Iris pigment epithelial cell (primary cell): ENCODE data around the gene BCDIN3D.
"Not testable (repeated sequence)": the region's sequence is repeated elsewhere in the genome, so short reads cannot be mapped to it uniquely, and the experiment has no call there.

Experiments used
- DNase-seq: peaks from one replicate; pipeline ENCODE4 v3.0.0-alpha.2; 2011; ENCODE audit warnings: low read depth

BCDIN3D gene

GRCh38 chr12:49855890-49856289 lies 13.0 kb upstream of the BCDIN3D start:
- not testable (repeated sequence) for DNase-seq

DNA sequence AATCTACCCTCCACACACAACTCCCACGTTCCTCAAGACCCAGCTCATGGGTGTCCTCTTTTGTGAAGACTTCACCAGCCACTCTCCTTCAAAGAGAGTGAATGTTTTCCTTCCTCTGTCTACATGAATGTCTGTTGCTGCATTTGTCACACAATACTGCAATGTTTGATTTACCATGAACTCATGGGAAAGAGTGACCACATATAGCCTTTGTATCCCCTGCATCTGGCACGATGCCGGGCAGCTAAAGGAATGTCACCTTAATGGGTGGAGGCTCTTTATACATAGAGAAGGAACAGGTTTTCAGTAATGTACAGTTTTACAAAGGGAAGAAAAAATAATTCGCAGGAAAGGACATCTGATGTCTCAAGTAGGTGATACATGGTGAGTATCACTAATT lies 12.1 kb upstream of the BCDIN3D start:
- no peak for DNase-seq

GRCh38 chr12:49853671-49854070 lies 10.8 kb upstream of the BCDIN3D start:
- DNase-seq: no peak

DNA sequence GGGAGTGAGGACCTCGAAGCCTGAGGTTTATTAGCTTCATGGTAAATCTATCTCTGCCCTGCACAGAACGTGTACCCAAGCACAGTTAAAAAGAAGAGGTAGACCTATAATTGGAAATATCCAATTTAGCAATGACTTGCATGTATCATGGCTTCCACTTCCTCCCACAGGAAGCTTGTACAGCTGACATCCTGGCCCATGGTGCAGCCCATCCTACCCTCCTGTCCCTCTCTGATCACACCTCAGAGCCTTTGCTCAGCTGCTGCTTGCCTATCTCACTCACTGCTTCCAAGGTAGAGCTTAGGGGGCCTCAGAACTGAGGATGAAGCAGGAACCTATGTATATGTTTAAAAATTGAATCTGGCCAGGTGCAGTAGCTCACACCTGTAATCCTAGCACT lies 4.3 kb upstream of the BCDIN3D start:
- DNase-seq: no peak

- no peak for DNase-seq
These were observed 3.1 kb upstream of the BCDIN3D start for GRCh38 chr12:49846032-49846431.

- DNase-seq: no peak
These were observed 1.1 kb upstream of the BCDIN3D start for GRCh38 chr12:49843876-49844437.

DNA sequence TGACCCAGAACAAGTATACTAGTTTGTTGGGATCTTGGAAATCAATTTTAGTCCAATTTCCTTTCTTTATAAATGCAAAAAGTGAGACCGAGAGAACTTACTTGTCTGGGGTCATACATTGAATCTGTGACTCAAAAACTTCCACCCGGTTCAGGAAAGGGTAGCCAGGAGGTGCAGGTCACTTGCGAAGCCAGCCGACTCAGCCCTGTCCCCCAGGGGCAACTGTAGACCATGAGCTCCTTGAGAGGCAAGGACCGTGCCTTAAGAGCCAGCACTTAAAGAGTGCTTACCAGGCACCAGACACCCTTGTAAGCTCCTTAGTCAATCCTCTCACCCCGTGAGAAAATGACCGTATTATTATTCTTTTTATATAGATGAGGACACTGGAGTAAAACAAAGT lies 505 bp upstream of the BCDIN3D start:
- no peak for DNase-seq

DNA sequence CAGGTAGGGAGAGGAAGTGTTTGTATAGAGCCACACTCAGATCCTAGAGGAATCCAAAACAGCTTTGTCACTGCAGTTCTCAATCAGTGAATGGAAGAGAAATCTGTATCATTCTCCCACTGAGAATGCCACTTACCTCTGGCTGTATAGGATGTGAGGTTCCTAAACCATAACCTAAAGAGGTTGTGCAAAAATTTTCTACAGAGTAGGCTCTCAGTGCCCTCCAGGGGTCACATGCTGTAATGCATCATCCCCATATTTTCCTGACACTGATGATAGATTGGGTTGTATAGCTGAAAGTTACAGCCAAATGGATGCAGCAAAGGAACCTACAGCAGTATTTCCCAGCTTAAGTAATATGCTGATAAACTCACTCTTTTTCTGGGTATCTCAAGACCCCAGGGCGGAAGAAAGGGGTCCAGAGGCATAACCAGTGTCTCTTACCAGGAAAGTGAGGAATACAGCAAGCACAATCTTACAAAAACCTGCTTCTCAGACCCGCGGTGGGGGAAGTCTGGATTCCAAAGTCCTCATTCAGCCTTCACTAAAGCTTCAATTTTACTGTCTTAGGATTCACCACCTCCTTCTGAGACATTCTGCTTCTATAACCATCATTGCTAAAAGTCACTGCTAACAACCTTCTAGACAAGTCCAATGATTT lies 3.8 kb downstream of the BCDIN3D start:
- DNase-seq: peak; percentile 46

GRCh38 chr12:49832836-49833421 lies 10.0 kb downstream of the BCDIN3D start:
- peak; percentile 73 for DNase-seq

- DNase-seq: no peak
These were observed 11.2 kb downstream of the BCDIN3D start for GRCh38 chr12:49831717-49832116.

DNA sequence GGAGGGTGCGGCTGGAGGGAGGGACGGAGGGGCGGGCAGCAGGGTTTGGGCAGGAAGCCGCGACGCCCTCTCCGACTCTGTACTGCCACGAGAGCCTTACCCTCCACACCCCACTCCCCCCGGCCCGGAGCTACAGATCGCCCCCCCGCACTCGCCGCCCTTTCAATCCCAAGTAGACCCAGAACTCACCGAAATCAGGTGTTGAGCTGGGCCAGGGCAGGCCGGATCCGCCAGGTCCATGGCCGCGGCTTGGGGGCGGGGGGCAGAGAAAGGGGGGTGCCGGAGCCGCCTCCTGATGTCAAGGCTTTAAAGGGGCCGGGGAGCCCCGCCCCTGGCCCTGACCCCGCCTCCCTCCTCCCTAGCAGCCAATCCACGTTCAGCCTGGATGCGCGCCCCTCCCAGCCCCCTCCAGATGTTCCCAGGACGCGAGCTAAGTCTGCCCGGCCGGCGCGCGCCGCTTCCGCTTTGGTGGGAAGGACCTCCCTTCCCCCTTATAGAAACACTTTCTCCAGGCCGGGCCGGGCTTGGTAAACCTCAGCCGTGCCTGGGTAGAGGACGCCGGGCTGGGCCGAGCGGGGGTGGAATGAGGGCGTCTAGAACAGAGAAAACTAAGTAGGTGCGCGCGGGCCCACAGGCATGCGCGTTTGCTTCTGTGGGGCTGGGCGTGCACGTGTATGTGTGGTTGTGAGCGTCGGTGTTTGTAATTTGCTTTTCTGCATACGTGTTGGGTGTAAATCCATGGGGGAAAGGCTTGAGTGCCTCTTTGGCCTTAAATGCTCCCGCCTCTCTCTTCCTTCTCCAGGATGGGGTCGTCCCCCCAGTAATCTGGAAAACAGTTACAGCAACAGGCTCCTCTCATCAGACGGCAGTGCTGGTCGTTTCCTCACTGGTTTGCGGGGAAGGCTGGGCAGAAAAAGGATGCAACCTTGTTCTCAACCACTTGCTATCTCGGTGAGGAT lies 14.5 kb downstream of the BCDIN3D start, which contains the start of gene NCKAP5L:
Gene NCKAP5L (minus strand): TSS at position 281 of the 959 bp plus-strand sequence. CDS start 24,369 bp downstream, outside the sequence.
- peak; percentile 98 for DNase-seq

DNA sequence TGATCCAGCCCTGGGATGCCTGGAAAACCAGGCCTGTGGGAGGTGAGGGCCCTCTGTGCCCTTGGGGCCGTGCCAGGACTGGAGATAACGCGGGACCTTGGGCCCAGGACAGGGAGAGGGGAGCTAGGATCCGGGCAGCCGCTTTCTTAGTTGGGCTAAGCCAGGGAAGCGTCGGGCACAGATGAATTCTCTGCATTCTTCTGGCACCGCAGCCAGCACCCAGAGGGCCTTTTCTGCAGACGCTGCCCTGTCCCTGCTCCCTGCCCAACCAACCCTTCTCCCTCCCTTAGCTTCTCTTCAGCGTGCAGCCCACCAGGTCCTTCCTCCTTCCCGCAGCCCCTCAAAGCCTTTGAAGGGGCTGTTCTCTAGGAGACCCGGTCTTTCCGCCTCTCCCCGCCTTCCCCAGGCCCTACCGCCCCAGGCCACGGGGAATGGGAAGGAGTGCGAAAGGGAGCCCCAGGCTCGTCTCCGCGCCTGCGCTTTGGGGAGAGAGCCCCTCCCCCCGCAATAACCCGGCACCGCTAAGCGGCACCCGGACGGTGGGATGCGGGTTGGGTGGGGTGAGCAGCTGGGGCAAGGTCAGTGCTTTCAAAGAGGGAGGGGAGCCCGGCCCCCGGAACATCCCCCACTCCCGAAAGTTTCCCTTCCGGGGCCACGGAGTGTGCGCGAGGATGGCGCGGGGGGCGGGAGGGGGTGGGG lies 15.4 kb downstream of the BCDIN3D start:
- DNase-seq: peak; percentile 66

DNA sequence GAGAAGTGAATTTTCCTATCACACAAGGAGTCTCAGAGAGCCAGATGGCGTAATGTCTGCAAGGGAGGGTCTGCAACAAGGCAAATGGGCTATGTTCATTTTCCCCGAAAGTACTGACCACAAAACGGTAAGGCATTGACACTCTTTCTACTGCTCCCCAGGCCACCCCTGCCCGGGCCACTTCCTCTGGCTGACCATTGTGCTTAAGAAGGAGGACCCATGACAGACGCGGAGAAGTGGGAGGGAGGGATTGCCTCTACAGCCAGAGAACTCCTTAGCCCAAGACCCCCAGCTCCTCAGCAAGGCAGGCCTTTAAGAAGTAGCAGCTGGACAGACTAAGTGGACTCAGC lies 15.9 kb downstream of the BCDIN3D start:
- DNase-seq: no peak

- no peak for DNase-seq
These were observed 16.9 kb downstream of the BCDIN3D start for GRCh38 chr12:49825971-49826421.

DNA sequence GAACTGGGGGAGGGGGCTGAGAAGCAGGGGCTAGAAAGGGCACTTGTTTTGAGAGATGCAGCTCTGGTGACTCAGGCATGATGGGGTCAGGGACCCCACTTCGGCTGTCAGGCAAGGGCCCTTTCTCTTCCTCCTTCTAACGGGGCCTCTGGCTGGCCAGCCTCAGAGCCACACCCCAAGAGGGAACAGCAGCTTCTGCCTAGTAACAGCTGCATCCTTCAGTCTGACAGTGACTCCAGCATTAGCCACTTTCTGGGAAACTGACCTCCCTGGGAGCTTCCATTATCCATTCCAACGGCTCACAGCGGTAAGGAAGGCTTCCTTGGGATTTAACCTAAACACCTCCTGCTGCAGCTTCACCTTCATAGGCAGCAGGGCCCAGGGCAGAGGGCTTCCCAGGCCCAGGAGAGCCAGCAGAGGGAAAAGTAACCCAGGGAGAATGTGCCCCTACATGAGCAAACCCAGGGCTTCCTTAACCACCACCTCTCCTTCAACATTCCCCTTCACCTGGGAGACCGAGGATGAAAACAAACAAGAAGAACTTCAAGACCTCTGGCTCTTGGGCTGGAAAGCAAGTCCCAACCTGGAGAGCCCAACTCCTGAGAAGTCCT lies 17.4 kb downstream of the BCDIN3D start:
- DNase-seq: peak; percentile 72

- DNase-seq: peak; percentile 85
These were observed 18.0 kb downstream of the BCDIN3D start for GRCh38 chr12:49824895-49825294.

DNA sequence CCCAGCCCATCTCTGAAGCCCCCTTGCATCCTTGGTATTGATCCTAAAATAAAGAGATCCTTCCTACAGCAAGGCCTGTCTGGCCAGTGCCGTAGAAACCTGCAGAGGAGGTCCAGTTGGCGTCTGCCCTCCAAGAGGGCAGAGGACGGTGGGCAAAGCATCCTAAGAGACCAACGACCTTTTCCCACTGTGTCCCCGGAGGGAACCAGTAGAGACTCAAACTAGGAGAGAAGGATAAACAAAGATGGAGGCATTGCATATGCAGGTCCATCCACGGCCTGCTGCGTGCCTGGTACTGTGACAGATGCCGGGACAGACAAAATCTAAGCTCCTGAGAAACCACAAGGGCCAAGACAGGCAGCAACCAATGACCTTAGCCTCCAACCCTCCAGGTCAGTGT lies 18.5 kb downstream of the BCDIN3D start:
- no peak for DNase-seq

DNA sequence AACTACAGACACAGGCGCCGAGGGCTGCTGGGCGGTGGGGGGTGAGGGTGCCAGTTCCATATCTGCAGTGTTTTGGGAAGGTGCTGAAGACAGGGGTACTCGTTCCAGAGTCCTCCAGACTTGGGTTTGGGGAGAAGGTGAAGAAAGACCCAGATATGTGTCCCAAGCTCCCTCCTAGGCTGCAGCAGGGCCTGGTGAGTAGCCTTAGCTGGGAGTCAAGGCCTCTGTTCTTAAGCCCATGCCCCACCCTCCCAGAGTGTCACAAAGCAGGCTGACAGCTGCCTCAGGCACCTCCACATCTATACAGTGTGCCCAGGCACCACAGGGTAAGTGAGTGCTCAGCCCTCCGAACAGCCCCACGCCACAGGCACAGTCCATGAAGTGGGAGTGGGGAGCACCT lies 19.0 kb downstream of the BCDIN3D start:
- no peak for DNase-seq

DNA sequence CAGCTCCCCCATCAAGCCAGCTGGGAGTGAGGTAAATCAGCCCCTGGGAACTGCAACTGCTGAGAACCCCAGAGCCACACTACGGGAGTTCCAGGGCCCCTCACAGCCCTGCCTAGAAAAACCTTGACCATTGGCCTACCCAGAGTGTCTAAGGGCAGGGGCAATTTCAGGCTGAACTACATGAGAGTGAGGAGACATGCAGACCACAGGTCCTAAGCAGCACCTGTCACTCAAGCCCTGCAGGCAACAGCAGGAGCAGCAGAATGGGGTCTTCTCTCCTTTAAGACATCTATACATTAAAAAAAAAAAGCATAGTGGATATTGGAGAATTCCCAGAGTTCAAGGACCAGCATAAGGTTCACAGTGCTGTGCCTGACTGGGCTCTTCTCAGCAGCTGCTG lies 19.6 kb downstream of the BCDIN3D start:
- DNase-seq: no peak

DNA sequence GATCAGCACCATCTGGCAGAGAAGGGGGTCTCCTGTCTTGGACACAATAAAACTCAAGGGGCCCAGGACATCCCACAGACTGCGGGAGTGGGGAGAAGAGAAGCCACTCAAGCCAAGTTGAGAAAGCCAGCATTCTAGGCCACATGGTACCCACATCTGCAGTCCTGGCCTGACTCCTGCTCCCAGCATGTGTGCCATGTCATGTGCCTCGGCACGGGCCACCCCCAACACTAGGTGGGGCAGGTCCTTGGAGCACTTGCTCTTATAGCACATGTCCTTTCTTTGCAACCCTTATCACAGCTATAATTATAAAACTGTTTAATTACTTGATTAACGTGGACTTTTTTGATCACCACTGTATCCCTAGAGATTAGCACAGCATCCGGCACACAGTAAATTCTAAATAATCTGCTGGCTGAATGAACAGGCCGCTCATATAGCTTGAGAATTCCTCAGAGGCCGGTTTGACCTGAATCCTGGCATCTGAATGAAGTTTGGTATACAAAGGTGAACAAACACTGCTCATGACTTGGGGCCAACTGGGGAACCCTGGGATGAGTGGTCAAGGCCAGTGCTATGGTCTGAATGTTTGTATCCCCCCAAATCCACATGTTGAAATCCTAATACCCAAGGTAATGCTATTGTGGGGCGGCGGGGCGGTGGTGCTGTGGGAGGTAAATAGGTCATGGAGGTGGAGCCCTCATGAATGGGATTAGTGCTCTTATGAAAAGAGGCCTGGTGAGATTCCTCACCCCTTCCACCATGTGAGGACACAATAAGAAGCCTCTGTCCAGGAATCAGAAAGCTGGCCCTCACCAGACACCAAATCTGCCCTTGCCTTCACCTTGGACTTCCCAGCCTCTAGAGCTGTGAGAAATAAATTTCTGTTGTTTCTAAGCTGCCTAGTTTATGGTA lies 21.3 kb downstream of the BCDIN3D start:
- DNase-seq: no peak
